Skeletal muscle satellite cell (primary cell): Measurements from ENCODE around the gene ESAM.

Experiments
- H3K27me3 ChIP-seq: 2 replicates; pipeline ENCODE4 v1.7.0; 2013; ENCODE audit warnings: low read length; ENCODE audit not compliant: control insufficient read depth, insufficient read depth
- H3K36me3 ChIP-seq: 2 replicates; pipeline ENCODE4 v1.7.0; 2013; ENCODE audit warnings: mild to moderate bottlenecking, control low read depth, low read length; ENCODE audit not compliant: insufficient read depth
- H3K4me1 ChIP-seq: 2 replicates; pipeline ENCODE4 v1.7.0; 2013; ENCODE audit warnings: low read length; ENCODE audit not compliant: control insufficient read depth, insufficient read depth
- H3K4me2 ChIP-seq: 2 replicates; pipeline ENCODE4 v1.7.0; 2013; ENCODE audit warnings: mild to moderate bottlenecking, low read length
- H3K4me3 ChIP-seq: 2 replicates; pipeline ENCODE4 v1.7.0; 2013; ENCODE audit warnings: low read length
- H3K9ac ChIP-seq: 2 replicates; pipeline ENCODE4 v1.7.0; 2013; ENCODE audit warnings: mild to moderate bottlenecking, low read depth, low read length, moderate library complexity
- H3K9me3 ChIP-seq: replicated peaks from 2 replicates; pipeline ENCODE4 v1.7.0; 2013; ENCODE audit warnings: mild to moderate bottlenecking, control low read depth, low read length

The ESAM gene

GRCh38 chr11:124719534-124719933 lies 42.6 kb downstream of the ESAM start:
- H3K9ac ChIP-seq: no peak overlapping the region
- no peaks in the 10 kb centered on the region for H3K36me3 ChIP-seq
- no peaks in the 10 kb centered on the region for H3K9me3 ChIP-seq
- peaks cover 81% of the 10 kb centered on the region for H3K27me3 ChIP-seq
- H3K4me2 ChIP-seq: no peak overlapping the region
- H3K4me3 ChIP-seq: no peak overlapping the region
- H3K4me1 ChIP-seq: peaks cover 10% of the 10 kb centered on the region

GRCh38 chr11:124718801-124719200 lies 43.3 kb downstream of the ESAM start:
- peaks cover 81% of the 10 kb centered on the region for H3K27me3 ChIP-seq
- no peak overlapping the region for H3K4me3 ChIP-seq
- no peak overlapping the region for H3K9ac ChIP-seq
- no peaks in the 10 kb centered on the region for H3K9me3 ChIP-seq
- H3K4me2 ChIP-seq: peak overlapping the region; percentile 90
- no peaks in the 10 kb centered on the region for H3K36me3 ChIP-seq
- peaks cover 10% of the 10 kb centered on the region for H3K4me1 ChIP-seq

- H3K27me3 ChIP-seq: peaks cover 75% of the 10 kb centered on the region
- H3K4me1 ChIP-seq: peaks cover 10% of the 10 kb centered on the region
- no peaks in the 10 kb centered on the region for H3K36me3 ChIP-seq
- H3K9ac ChIP-seq: peak overlapping the region; percentile 31
- H3K9me3 ChIP-seq: no peaks in the 10 kb centered on the region
- H3K4me3 ChIP-seq: peak overlapping the region; percentile 71
- peak overlapping the region; percentile 90 for H3K4me2 ChIP-seq
Measured at GRCh38 chr11:124717786-124718651, 44.1 kb downstream of the ESAM start.

GRCh38 chr11:124717421-124717785 lies 44.7 kb downstream of the ESAM start:
- peak overlapping the region; percentile 90 for H3K4me2 ChIP-seq
- peak overlapping the region; percentile 71 for H3K4me3 ChIP-seq
- H3K4me1 ChIP-seq: peaks cover 10% of the 10 kb centered on the region
- H3K27me3 ChIP-seq: peaks cover 72% of the 10 kb centered on the region
- H3K36me3 ChIP-seq: no peaks in the 10 kb centered on the region
- H3K9ac ChIP-seq: no peak overlapping the region
- H3K9me3 ChIP-seq: no peaks in the 10 kb centered on the region

GRCh38 chr11:124716591-124716990 lies 45.5 kb downstream of the ESAM start:
- Histone ChIP-seq H3K4me1 (peaks cover 10% of the 10 kb centered on the region), H3K4me3 (no peak overlapping the region), H3K9me3 (no peaks in the 10 kb centered on the region), H3K9ac (no peak overlapping the region), H3K4me2 (no peak overlapping the region), H3K36me3 (no peaks in the 10 kb centered on the region), H3K27me3 (peaks cover 67% of the 10 kb centered on the region)

- Histone ChIP-seq H3K9me3 (no peaks in the 10 kb centered on the region), H3K9ac (no peak overlapping the region), H3K4me1 (no peaks in the 10 kb centered on the region), H3K27me3 (peaks cover 36% of the 10 kb centered on the region), H3K4me2 (no peak overlapping the region), H3K4me3 (no peak overlapping the region), H3K36me3 (no peaks in the 10 kb centered on the region)
Measured at GRCh38 chr11:124712392-124712791, 49.7 kb downstream of the ESAM start.

GRCh38 chr11:124707829-124708228 lies 54.3 kb downstream of the ESAM start:
- no peaks in the 10 kb centered on the region for H3K4me1 ChIP-seq
- no peak overlapping the region for H3K4me3 ChIP-seq
- H3K4me2 ChIP-seq: no peak overlapping the region
- H3K9me3 ChIP-seq: no peaks in the 10 kb centered on the region
- H3K9ac ChIP-seq: no peak overlapping the region
- peaks cover 29% of the 10 kb centered on the region for H3K27me3 ChIP-seq
- H3K36me3 ChIP-seq: no peaks in the 10 kb centered on the region
